ENCODE results near the gene SLC1A3.
A peak's percentile ranks its signal among the peaks of the same experiment; 100 is the strongest.

SLC1A3 gene

GRCh38 chr5:36706662-36707061, 100.3 kb downstream of the SLC1A3 start:
- Histone ChIP-seq H3K9ac (ENCODE audit: low read length) (no peak overlapping the region), H3K4me1 (ENCODE audit: control insufficient read depth, insufficient read depth, low read length) (peaks cover 41% of the 10 kb centered on the region), H3K36me3 (ENCODE audit: control insufficient read depth, insufficient read depth, low read length, severe bottlenecking) (no peaks in the 10 kb centered on the region), H3K4me3 (ENCODE audit: low read length) (no peak overlapping the region), H3K27me3 (replicated peaks; ENCODE audit: control insufficient read depth, insufficient read depth, low read length) (peaks cover 3% of the 10 kb centered on the region), H3K9me3 (ENCODE audit: control insufficient read depth, low read length) (peaks cover 10% of the 10 kb centered on the region)
- DNase-seq (ENCODE audit: low read depth), result no peak

- DNase-seq (ENCODE audit: low read depth), result no peak
- H3K4me1 ChIP-seq (ENCODE audit: control insufficient read depth, insufficient read depth, low read length), result peaks cover 36% of the 10 kb centered on the region
- peaks cover 10% of the 10 kb centered on the region for H3K9me3 ChIP-seq (ENCODE audit: control insufficient read depth, low read length)
- H3K36me3 ChIP-seq (ENCODE audit: control insufficient read depth, insufficient read depth, low read length, severe bottlenecking), result no peaks in the 10 kb centered on the region
- no peak overlapping the region for H3K4me3 ChIP-seq (ENCODE audit: low read length)
- H3K9ac ChIP-seq (ENCODE audit: low read length), result no peak overlapping the region
- H3K27me3 ChIP-seq (replicated peaks; ENCODE audit: control insufficient read depth, insufficient read depth, low read length), result peaks cover 5% of the 10 kb centered on the region
Measured at GRCh38 chr5:36708996-36709395, 102.6 kb downstream of the SLC1A3 start.

- Histone ChIP-seq H3K9ac (ENCODE audit: low read length) (no peak overlapping the region), H3K4me3 (ENCODE audit: low read length) (no peak overlapping the region), H3K27me3 (replicated peaks; ENCODE audit: control insufficient read depth, insufficient read depth, low read length) (peaks cover 5% of the 10 kb centered on the region), H3K4me1 (ENCODE audit: control insufficient read depth, insufficient read depth, low read length) (peaks cover 26% of the 10 kb centered on the region), H3K9me3 (ENCODE audit: control insufficient read depth, low read length) (peaks cover 10% of the 10 kb centered on the region), H3K36me3 (ENCODE audit: control insufficient read depth, insufficient read depth, low read length, severe bottlenecking) (no peaks in the 10 kb centered on the region)
- no peak for DNase-seq (ENCODE audit: low read depth)
Measured at GRCh38 chr5:36710039-36710438, 103.6 kb downstream of the SLC1A3 start.

- peaks cover 21% of the 10 kb centered on the region for H3K4me1 ChIP-seq (ENCODE audit: control insufficient read depth, insufficient read depth, low read length)
- peaks cover 5% of the 10 kb centered on the region for H3K27me3 ChIP-seq (replicated peaks; ENCODE audit: control insufficient read depth, insufficient read depth, low read length)
- H3K36me3 ChIP-seq (ENCODE audit: control insufficient read depth, insufficient read depth, low read length, severe bottlenecking), result no peaks in the 10 kb centered on the region
- no peak overlapping the region for H3K4me3 ChIP-seq (ENCODE audit: low read length)
- DNase-seq (ENCODE audit: low read depth), result no peak
- H3K9me3 ChIP-seq (ENCODE audit: control insufficient read depth, low read length), result peaks cover 3% of the 10 kb centered on the region
- no peak overlapping the region for H3K9ac ChIP-seq (ENCODE audit: low read length)
Measured at GRCh38 chr5:36712706-36713105, 106.3 kb downstream of the SLC1A3 start.

GRCh38 chr5:36713541-36713940, 107.1 kb downstream of the SLC1A3 start:
- no peak overlapping the region for H3K9ac ChIP-seq (ENCODE audit: low read length)
- DNase-seq (ENCODE audit: low read depth), result no peak

GRCh38 chr5:36717131-36717695, 110.8 kb downstream of the SLC1A3 start:
- no peaks in the 10 kb centered on the region for H3K36me3 ChIP-seq (ENCODE audit: control insufficient read depth, insufficient read depth, low read length, severe bottlenecking)
- H3K27me3 ChIP-seq (replicated peaks; ENCODE audit: control insufficient read depth, insufficient read depth, low read length), result peaks cover 10% of the 10 kb centered on the region
- H3K4me3 ChIP-seq (ENCODE audit: low read length), result no peak overlapping the region
- peak; percentile 63 for DNase-seq (ENCODE audit: low read depth)
- H3K9ac ChIP-seq (ENCODE audit: low read length), result no peak overlapping the region
- H3K9me3 ChIP-seq (ENCODE audit: control insufficient read depth, low read length), result no peaks in the 10 kb centered on the region
- H3K4me1 ChIP-seq (ENCODE audit: control insufficient read depth, insufficient read depth, low read length), result peaks cover 29% of the 10 kb centered on the region

More at GRCh38 chr5:36713541-36713940, 107.1 kb downstream of the SLC1A3 start:
- H3K36me3 ChIP-seq (ENCODE audit: control insufficient read depth, insufficient read depth, low read length, severe bottlenecking), result no peaks in the 10 kb centered on the region
- H3K4me1 ChIP-seq (ENCODE audit: control insufficient read depth, insufficient read depth, low read length), result peaks cover 23% of the 10 kb centered on the region
- no peak overlapping the region for H3K4me3 ChIP-seq (ENCODE audit: low read length)
- no peaks in the 10 kb centered on the region for H3K9me3 ChIP-seq (ENCODE audit: control insufficient read depth, low read length)
- peaks cover 10% of the 10 kb centered on the region for H3K27me3 ChIP-seq (replicated peaks; ENCODE audit: control insufficient read depth, insufficient read depth, low read length)

GRCh38 chr5:36719282-36719681, 112.9 kb downstream of the SLC1A3 start:
- Histone ChIP-seq H3K36me3 (ENCODE audit: control insufficient read depth, insufficient read depth, low read length, severe bottlenecking) (no peaks in the 10 kb centered on the region), H3K4me1 (ENCODE audit: control insufficient read depth, insufficient read depth, low read length) (peaks cover 21% of the 10 kb centered on the region), H3K4me3 (ENCODE audit: low read length) (no peak overlapping the region), H3K9me3 (ENCODE audit: control insufficient read depth, low read length) (no peaks in the 10 kb centered on the region), H3K27me3 (replicated peaks; ENCODE audit: control insufficient read depth, insufficient read depth, low read length) (peaks cover 5% of the 10 kb centered on the region), H3K9ac (ENCODE audit: low read length) (no peak overlapping the region)
- peak; percentile 38 for DNase-seq (ENCODE audit: low read depth)

- no peak overlapping the region for H3K4me3 ChIP-seq (ENCODE audit: low read length)
- H3K4me1 ChIP-seq (ENCODE audit: control insufficient read depth, insufficient read depth, low read length), result peaks cover 21% of the 10 kb centered on the region
- H3K9ac ChIP-seq (ENCODE audit: low read length), result no peak overlapping the region
- H3K27me3 ChIP-seq (replicated peaks; ENCODE audit: control insufficient read depth, insufficient read depth, low read length), result peaks cover 9% of the 10 kb centered on the region
- H3K9me3 ChIP-seq (ENCODE audit: control insufficient read depth, low read length), result no peaks in the 10 kb centered on the region
- no peak for DNase-seq (ENCODE audit: low read depth)
- H3K36me3 ChIP-seq (ENCODE audit: control insufficient read depth, insufficient read depth, low read length, severe bottlenecking), result no peaks in the 10 kb centered on the region
Measured at GRCh38 chr5:36720688-36721087, 114.3 kb downstream of the SLC1A3 start.

- Histone ChIP-seq H3K4me1 (ENCODE audit: control insufficient read depth, insufficient read depth, low read length) (peaks cover 17% of the 10 kb centered on the region), H3K9me3 (ENCODE audit: control insufficient read depth, low read length) (no peaks in the 10 kb centered on the region), H3K27me3 (replicated peaks; ENCODE audit: control insufficient read depth, insufficient read depth, low read length) (peaks cover 14% of the 10 kb centered on the region), H3K4me3 (ENCODE audit: low read length) (no peak overlapping the region), H3K9ac (ENCODE audit: low read length) (no peak overlapping the region), H3K36me3 (ENCODE audit: control insufficient read depth, insufficient read depth, low read length, severe bottlenecking) (no peaks in the 10 kb centered on the region)
- DNase-seq (ENCODE audit: low read depth), result no peak
Measured at GRCh38 chr5:36721664-36722235, 115.3 kb downstream of the SLC1A3 start.

GRCh38 chr5:36722900-36723299, 116.5 kb downstream of the SLC1A3 start:
- H3K27me3 ChIP-seq (replicated peaks; ENCODE audit: control insufficient read depth, insufficient read depth, low read length), result peaks cover 12% of the 10 kb centered on the region
- H3K9ac ChIP-seq (ENCODE audit: low read length), result no peak overlapping the region
- peaks cover 8% of the 10 kb centered on the region for H3K4me1 ChIP-seq (ENCODE audit: control insufficient read depth, insufficient read depth, low read length)
- H3K9me3 ChIP-seq (ENCODE audit: control insufficient read depth, low read length), result no peaks in the 10 kb centered on the region
- H3K36me3 ChIP-seq (ENCODE audit: control insufficient read depth, insufficient read depth, low read length, severe bottlenecking), result no peaks in the 10 kb centered on the region
- no peak for DNase-seq (ENCODE audit: low read depth)
- no peak overlapping the region for H3K4me3 ChIP-seq (ENCODE audit: low read length)

- peaks cover 16% of the 10 kb centered on the region for H3K27me3 ChIP-seq (replicated peaks; ENCODE audit: control insufficient read depth, insufficient read depth, low read length)
- no peak overlapping the region for H3K9ac ChIP-seq (ENCODE audit: low read length)
- H3K36me3 ChIP-seq (ENCODE audit: control insufficient read depth, insufficient read depth, low read length, severe bottlenecking), result no peaks in the 10 kb centered on the region
- H3K9me3 ChIP-seq (ENCODE audit: control insufficient read depth, low read length), result no peaks in the 10 kb centered on the region
- H3K4me3 ChIP-seq (ENCODE audit: low read length), result no peak overlapping the region
- DNase-seq (ENCODE audit: low read depth), result no peak
- H3K4me1 ChIP-seq (ENCODE audit: control insufficient read depth, insufficient read depth, low read length), result peaks cover 6% of the 10 kb centered on the region
Measured at GRCh38 chr5:36723912-36724311, 117.5 kb downstream of the SLC1A3 start.
